Cardiac muscle cell (in vitro differentiated cells and primary cell): ENCODE measurements around the gene TMEM18. TPM values are rescaled to one million over a fixed set of nuclear protein-coding genes. Genes with fewer than 3 reads are reported as not detected.

Source experiments
- DNase-seq, 2 donors: peaks; one replicate each; pipeline versions ENCODE4 v3.0.0 to v3.0.0-alpha.2; 2010 to 2017; ENCODE audit warnings: low read depth in 1 of 2, low spot score in 1 of 2
- H3K27ac ChIP-seq: fragments of 200-600 bp; sonication (generic); 2 replicates; pipeline ENCODE4 v1.5.1; 2016
- H3K27me3 ChIP-seq: fragments of 200-600 bp; sonication (generic); 2 replicates; pipeline ENCODE4 v1.6.0; 2016; ENCODE audit warnings: control low read depth
- H3K36me3 ChIP-seq: fragments of 200-600 bp; sonication (generic); 2 replicates; pipeline ENCODE4 v1.5.1; 2016; ENCODE audit warnings: control low read depth
- H3K4me1 ChIP-seq: fragments of 200-600 bp; sonication (generic); 2 replicates; pipeline ENCODE4 v1.8.1; 2017; ENCODE audit warnings: low read depth, mild to moderate bottlenecking, mixed run types
- H3K4me3 ChIP-seq: fragments of 200-600 bp; sonication (generic); 2 replicates; pipeline ENCODE4 v1.5.1; 2016; ENCODE audit warnings: mild to moderate bottlenecking
- H3K9me3 ChIP-seq: fragments of 200-600 bp; sonication (generic); 2 replicates; pipeline ENCODE4 v1.5.1; 2017; ENCODE audit warnings: low read depth, mild to moderate bottlenecking, control low read depth
- polyA plus RNA-seq: library from polyadenylated mRNA; unstranded; fragments of >200 nt; fragmentation: Nextera tagmentation; extraction: Ambion mirVana; gene quantifications from 2 replicates; pipeline ENCODE4 v1.2.1, GENCODE V29; 2016
- total RNA-seq: library from RNA; depleted of rRNA; stranded (reverse); fragments of >200 nt; gene quantifications from 2 replicates; pipeline ENCODE4 v1.2.3, GENCODE V29; 2016
- TF ChIP-seq, protein P1 (sequence below): IDR thresholded peaks from 2 replicates; pipeline ENCODE4 v1.5.1; 2012; ENCODE audit warnings: low read depth, mild to moderate bottlenecking, low read length

TMEM18 gene
- total RNA-seq (25.9 and 42.1 TPM in 2 replicates), polyA plus RNA-seq (30.4 and 38.3 TPM in 2 replicates)

DNA sequence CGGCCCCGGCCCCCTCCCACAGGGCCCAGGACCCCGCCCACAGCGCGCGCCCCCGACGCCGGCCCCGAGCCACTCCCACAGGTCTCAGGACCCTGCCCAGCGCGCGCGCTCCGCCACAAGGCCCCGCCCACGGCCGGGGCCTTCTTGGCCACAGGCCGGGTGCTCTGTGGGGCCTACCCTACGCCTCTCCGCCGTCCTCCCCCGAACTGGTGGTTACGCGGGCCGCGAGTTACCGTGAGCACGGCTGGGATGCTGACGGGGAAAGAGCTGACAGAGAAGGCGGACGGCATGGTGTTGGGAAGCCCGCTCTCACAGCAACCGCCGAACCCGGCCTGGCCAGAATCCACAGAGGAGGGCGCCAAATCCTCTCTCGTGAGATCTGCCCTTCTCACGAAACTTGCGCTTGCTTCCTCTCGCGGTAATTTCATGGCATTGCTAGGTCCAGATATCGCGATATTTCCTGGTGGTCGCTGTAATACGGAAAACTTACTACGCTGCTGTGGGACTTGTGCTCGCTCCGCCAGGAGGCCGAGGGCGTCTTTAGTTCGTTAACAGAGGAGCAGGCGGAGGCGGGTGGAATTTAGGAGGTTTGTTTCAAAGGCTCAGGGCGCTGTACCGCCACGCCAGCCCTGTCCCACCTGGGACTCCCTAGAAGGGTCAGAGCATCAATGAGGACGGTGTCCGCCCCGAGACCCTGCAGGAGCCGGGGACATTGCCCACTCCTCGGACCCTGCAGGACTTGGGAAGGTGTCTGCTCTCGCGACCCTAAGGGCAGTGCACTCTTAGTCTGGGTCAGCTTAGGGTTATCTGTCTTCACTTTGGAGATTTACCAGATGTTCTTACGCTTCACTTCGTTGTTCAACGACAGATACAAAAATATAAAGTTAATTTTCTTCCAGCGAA, at the start of gene TMEM18:
TSS of gene TMEM18 (minus strand) at position 351 of the 903 bp plus-strand sequence. CDS start at position 290, 61 bp downstream.
- Histone ChIP-seq H3K27me3 (no peaks in the 10 kb centered on the region), H3K36me3 (peaks cover 2% of the 10 kb centered on the region), H3K27ac (peak within 1 kb of the TSS; percentile 100), H3K4me3 (peak within 1 kb of the TSS; percentile 51), H3K4me1 (peaks cover 3% of the 10 kb centered on the region), H3K9me3 (no peaks in the 10 kb centered on the region)
- TF ChIP-seq, protein P1, sequence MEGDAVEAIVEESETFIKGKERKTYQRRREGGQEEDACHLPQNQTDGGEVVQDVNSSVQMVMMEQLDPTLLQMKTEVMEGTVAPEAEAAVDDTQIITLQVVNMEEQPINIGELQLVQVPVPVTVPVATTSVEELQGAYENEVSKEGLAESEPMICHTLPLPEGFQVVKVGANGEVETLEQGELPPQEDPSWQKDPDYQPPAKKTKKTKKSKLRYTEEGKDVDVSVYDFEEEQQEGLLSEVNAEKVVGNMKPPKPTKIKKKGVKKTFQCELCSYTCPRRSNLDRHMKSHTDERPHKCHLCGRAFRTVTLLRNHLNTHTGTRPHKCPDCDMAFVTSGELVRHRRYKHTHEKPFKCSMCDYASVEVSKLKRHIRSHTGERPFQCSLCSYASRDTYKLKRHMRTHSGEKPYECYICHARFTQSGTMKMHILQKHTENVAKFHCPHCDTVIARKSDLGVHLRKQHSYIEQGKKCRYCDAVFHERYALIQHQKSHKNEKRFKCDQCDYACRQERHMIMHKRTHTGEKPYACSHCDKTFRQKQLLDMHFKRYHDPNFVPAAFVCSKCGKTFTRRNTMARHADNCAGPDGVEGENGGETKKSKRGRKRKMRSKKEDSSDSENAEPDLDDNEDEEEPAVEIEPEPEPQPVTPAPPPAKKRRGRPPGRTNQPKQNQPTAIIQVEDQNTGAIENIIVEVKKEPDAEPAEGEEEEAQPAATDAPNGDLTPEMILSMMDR, result peak; percentile 19
- DNase-seq, result peak; percentile 99

DNA sequence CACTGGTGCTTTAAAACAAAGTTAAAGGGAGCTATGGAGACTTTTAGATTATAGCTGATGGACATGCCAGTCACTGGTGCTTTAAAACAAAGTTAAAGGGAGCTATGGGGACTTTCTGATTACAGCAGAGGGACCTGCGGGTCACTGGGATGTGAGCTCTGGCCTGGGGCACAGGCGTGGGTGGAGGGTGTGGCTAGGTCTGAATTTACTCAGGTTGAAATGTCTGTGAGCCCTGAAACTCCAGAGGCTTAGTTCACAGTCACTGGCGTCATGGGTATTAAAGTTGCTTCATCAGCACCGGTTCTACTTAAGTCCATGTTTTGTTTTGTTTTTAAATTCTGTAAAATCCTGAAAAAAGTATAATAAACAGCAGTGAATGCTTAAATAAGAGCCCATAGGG, 49.0 kb upstream of the TMEM18 start:
- Histone ChIP-seq H3K36me3 (no peaks in the 10 kb centered on the region), H3K4me1 (no peaks in the 10 kb centered on the region)
- TF ChIP-seq, protein P1, result no peak

DNA sequence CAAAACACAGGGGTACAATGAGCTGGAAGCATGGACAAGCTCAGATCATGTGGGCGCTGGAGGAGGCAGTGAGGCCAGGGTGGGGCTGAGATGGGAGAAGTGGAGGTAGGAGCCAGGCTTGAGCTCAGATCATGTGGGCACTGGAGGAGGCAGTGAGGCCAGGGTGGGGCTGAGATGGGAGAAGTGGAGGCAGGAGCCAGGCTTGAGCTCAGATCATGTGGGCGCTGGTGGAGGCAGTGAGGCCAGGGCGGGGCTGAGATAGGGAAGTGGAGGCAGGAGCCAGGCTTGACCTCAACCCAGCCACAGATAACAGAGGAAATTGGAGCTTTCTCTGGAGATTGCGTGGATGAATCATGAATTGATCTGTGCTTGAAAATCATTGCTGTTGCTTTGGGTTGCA, 48.3 kb upstream of the TMEM18 start:
- Histone ChIP-seq H3K4me3 (no peak overlapping the region), H3K27ac (no peak overlapping the region), H3K27me3 (no peaks in the 10 kb centered on the region), H3K4me1 (no peaks in the 10 kb centered on the region), H3K9me3 (no peaks in the 10 kb centered on the region), H3K36me3 (no peaks in the 10 kb centered on the region)
- TF ChIP-seq, protein P1, result no peak
- DNase-seq, result no peak

More for the DNA sequence above, 49.0 kb upstream of the TMEM18 start:
- DNase-seq, result no peak
- no peaks in the 10 kb centered on the region for H3K27me3 ChIP-seq
- H3K9me3 ChIP-seq, result no peaks in the 10 kb centered on the region
- no peak overlapping the region for H3K27ac ChIP-seq
- H3K4me3 ChIP-seq, result no peak overlapping the region

DNA sequence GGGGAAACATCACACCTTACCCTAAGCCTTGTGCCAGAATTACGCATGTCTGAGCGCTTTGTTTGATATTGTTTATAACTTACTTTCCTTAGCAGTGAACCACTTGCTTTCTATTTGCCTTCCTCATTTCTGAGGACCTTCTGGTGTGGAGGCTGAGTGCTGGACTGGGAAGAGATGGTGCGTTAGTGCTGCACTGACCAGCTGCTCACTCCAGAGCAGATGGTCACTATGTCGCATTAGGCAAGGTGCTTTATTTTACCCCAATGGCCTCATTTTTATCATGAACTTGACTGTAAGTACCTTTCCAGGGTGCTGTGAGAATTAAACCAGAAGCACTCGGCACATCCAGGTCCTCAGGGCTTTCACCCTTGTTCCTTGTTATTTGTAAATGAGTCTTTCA, 46.6 kb upstream of the TMEM18 start:
- no peak for DNase-seq
- Histone ChIP-seq H3K27me3 (no peaks in the 10 kb centered on the region), H3K27ac (no peak overlapping the region), H3K4me3 (no peak overlapping the region), H3K9me3 (no peaks in the 10 kb centered on the region), H3K36me3 (no peaks in the 10 kb centered on the region), H3K4me1 (no peaks in the 10 kb centered on the region)
- TF ChIP-seq, protein P1, result no peak

DNA sequence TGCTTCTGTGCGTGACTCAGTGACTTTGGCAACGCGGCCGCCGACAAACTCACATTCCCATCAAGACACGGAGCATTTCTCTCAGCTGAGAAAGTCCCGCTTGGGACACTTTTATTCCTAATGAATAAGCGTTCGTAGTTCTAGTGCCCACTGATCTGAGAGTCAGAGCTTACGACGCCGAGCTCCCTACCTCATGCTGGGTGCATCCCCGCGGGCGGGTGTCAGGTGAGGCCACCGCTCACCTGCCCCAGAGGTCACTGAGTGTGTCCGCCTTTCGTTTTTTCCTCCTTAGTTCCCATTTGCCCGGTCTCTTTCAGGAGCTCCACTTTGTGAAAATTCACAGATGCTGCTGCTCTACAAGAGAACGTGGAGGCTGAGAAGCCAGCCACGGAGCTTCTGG, 43.6 kb upstream of the TMEM18 start:
- no peaks in the 10 kb centered on the region for H3K4me1 ChIP-seq

More for the DNA sequence above, 43.6 kb upstream of the TMEM18 start:
- TF ChIP-seq, protein P1, result no peak
- no peaks in the 10 kb centered on the region for H3K36me3 ChIP-seq
- no peak overlapping the region for H3K4me3 ChIP-seq
- H3K27me3 ChIP-seq, result no peaks in the 10 kb centered on the region
- no peak for DNase-seq
- H3K27ac ChIP-seq, result no peak overlapping the region
- no peaks in the 10 kb centered on the region for H3K9me3 ChIP-seq
